NCI-H1417 treated with DMSO at 0.1 percent for 48 hours (cell line): Measurements from ENCODE around the gene SGCD.

Experiments
- DNase-seq: peaks from one replicate; lab custom pipeline; 2025; lab: John Stamatoyannopoulos, UW

SGCD gene

GRCh38 chr5:156326718-156327259 is at the start of gene SGCD:
SGCD (plus strand) TSS chr5:156327164.
- no peak for DNase-seq

DNA sequence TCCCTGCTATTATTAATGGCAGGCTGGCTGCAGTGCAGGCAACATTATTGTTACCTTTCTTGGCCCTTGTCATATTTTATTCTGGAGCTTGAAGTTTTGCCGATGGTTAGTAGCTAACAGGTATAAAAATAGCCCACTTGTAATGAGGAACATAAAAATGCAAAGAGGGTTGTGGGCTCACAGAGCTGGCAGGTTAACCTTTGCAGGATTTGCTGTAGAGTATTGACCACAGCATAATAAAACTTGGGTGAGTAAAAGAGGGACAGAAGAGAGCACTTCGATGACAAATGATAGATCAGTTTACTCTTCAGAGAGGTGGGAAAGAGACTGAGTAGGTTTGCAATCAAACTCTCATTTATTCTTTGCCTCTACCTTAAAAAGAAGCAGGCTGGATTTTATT is 49.7 kb upstream of the SGCD start:
- no peak for DNase-seq

DNA sequence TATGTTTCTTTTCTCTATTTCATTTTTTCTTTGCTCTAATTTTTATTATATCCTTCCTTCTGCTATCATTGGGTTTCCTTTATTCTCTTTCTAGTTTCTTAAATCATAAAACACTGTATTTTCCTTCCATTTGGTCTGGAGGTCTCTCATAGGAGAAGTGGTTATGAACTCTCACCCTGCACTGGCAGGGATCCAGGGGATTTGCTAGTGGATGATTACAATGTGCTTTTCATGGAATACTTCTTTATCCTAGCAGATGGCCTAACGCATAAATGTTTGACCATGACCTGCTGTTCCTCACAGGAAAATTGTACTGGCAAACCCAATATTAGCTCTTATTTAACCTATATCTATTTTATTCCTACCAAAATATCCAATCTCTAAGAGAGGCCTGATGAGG is 31.5 kb upstream of the SGCD start:
- DNase-seq: no peak

DNA sequence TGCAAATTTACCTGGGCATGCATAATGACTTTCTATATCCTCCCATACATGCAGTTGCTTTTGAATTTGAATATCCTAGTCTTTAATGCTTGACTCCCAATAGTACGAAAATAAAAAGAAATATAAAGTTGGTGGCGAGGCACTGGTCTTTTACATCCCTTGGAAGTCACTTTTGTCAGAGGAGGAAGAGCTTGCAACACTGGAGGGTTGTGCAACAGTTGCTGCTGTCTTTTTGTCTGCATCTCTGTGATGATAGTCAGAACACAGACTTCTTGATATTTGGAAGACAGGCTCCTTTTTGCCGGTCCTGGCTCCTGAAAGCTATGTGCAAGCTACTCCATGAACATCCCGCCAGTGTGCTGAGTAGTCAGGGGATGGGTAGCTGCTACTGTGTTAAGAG is 16.8 kb upstream of the SGCD start:
- DNase-seq: no peak

DNA sequence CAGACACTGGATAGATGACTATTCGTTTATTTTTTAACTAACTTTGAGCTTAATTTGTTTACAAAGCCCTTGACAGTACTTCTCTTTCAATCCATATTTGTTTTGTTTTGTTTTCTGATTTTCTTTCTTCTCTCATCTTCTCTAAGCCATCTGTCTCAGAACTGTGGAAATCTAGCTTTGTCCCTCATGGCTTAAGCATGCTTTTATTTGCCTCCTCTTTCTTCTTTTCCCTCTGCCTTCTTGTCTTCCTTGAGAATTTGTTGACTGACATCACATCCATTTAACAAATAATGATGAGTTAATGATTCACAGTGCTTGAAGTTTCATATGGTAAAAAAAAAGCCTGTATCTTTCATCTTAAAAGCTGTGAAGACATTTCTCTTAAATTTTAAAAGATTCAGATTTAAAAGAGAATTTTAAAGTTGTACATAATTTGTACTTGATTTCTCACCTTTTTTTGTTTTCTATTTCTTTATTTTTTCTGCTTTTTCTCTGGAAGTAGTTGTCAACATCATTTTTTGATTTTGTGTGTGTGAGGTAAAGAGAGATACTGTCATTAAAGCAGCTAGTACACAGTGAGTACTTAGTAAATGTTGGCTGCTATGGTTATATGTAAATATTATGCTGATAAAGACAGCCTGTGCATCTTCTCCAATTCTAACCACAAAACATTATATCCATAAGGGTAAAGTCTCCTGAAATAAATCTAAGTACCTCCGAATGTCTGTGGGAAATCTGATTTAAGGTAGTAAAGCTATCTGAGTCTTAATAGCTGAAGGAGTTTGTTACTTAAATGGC is 13.9 kb upstream of the SGCD start:
- no peak for DNase-seq

GRCh38 chr5:156314416-156314815 is 12.5 kb upstream of the SGCD start:
- DNase-seq: no peak

- no peak for DNase-seq
Measured at GRCh38 chr5:156322666-156323065, 4.3 kb upstream of the SGCD start.

DNA sequence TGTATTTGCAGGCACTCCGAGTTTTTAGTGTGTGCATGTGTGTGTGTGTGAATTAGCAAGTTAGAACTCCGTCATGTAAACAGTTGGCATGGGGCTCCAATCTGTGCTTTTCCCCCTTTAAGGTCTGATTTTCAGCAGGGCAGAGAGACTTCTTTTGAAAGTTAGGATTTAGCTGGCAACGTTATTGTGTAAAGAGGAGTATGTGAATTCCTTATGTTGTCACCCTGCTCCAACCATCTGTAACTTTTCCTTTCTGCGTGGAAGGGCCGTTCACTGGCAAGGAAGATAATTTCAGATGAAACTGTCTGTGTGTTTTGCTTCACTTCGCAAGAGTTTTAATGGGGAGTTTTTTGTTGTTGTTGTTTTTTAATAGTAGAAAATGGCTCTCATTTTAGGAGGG is 332 bp downstream of the SGCD start:
- DNase-seq: no peak

DNA sequence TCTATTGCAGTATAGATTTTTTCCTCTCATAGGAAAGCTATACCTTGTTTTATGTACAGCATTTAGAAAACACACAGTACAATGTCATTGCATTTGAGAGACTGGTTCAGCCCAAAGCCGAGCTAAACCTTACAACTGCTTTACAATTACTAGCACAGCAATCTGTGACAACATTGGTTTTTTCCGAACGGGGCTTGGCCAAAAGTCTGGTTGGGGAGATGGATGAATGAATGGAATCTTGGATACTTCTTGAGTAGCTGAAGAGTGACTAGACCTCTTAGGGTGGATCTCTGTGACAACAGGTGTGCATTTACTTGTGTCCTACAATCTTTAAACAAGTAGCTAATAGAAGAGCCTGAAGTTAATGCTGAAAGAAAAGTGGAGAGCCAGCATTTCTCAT is 1.2 kb downstream of the SGCD start:
- no peak for DNase-seq

- no peak for DNase-seq
Measured at GRCh38 chr5:156328766-156329165, 1.8 kb downstream of the SGCD start.

- DNase-seq: no peak
Measured at GRCh38 chr5:156329171-156329611, 2.2 kb downstream of the SGCD start.

GRCh38 chr5:156330141-156330870 is 3.3 kb downstream of the SGCD start:
- no peak for DNase-seq

DNA sequence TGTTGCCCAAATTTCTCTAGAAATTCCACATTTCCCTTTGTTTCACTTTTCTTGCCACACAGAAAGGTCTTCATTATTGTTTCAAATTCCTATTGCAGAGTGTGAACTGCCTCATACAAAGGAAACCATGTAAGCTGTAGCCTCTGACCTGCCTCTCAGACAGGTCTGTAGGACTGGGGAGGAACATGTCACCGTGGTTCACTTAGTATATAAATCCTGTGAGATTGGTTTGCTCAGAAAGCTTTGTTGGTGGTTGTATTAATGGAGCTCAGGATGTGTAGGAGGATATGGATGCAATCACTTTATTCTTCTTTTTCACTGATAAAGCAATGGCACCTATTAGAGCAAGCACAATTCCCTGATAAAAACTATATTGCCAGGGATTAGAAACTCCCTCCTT is 4.2 kb downstream of the SGCD start:
- no peak for DNase-seq

DNA sequence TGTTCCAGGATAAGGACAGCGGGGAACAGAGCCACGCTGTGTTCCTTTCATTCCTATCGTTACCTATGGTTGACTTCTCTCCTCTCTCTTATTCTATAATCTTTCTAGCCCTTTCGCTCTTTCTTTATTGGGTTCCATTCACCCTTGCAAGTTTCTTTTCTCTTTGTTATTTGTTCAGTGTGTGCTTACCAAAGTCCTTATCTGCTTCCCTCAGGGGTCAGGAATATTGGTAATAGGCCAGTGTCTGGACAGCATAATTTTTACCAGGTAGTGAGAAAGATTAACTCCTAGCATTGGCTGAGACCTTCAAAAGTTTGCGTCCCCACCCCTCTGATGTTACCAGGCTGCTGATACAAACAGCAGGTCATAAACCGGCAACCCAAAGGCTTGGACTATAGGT is 4.9 kb downstream of the SGCD start:
- no peak for DNase-seq

DNA sequence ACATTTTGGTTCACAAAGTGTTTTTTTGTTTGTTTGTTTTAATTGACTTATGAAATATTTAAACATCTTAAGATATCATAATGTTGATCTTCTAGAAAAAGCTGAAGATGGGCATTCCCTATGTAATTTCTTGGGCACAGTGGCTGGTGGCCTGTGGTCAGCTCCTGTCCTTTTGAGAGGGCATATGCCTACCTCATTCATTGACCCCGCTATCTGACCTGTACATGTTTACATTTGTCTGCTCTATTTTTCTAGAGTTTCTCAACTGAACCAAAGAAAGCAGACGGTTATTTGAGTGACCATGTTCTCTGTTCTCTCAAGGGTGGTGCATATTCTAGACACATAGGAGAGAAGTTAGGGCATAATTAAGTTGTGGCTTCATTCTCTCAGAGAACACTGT is 5.3 kb downstream of the SGCD start:
- DNase-seq: no peak

GRCh38 chr5:156339139-156339841 is 12.3 kb downstream of the SGCD start:
- no peak for DNase-seq

DNA sequence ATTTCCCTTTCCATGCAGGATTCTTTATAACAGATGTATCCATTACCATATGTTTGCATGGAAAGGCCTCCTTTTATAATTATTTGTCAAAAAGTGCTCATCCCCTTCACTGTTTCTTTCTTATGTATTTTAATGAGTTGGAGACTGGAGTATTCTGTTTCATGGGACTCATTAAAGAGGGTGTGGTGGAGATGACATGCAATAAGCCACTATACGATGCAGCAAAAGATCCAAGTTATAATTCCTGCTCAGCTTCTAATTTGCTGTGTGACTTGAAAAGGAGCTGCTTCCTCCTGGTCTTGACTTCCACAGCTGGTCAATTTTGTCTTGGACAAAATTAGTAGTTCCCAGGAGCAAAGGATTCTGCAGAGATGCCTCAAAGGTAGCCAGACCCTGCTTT is 13.9 kb downstream of the SGCD start:
- DNase-seq: no peak

DNA sequence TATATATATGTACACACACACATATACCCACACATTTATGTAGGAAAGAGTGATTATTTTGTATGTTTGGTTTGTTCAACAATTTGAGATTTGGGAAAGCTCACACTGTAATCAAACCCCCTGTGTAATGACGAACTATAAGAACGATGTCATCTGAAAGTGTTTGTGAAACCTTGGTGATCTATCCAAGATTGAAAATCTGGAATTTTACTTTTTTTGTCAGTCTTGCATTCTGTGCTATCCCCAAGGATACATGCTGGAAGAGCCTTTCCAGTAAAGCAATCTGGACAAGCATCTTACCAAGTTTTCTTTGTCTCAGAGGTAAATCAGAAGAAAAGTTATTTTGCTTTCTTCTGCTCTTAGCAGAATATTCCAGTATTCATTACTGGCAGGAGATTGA is 23.3 kb downstream of the SGCD start:
- no peak for DNase-seq

GRCh38 chr5:156351423-156351822 is 24.5 kb downstream of the SGCD start:
- DNase-seq: no peak

GRCh38 chr5:156354571-156354970 is 27.6 kb downstream of the SGCD start:
- no peak for DNase-seq

DNA sequence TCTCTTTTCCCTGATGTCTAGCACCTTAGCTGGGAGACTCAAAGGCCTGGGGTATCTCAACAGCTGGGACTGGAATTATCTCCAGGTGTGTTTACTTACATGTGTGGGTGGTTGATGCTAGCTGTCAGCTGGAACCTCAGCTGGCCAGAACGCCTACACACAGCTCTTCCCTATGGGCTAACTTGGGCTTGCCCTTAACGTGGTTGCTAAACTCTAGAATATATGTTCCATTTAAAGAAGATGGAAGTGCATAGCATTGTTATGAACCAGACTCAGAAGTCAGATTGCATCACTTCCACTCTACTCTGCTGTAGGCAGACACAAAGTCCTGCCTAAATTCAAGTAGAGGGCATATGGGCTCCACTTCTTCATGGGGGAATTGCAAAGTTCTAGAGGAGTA is 29.3 kb downstream of the SGCD start:
- DNase-seq: no peak

DNA sequence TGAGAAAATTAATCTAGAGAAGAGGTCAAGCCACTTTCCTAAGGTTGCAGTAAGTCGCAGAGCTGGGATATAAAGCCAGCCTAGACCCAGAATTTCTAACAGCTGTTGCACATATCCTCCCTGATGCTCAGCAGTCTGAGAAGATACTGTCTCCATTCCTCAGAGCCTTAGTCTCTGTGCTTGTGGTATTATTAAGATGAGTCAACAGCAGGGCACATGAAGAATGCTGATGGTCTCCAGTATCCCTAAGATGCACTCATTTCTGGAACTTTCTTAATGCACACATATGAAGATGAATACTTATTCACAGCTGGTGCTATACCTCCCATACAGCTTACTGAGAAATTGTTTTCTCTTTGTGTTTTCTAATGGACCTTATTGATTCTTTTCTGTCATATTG is 32.5 kb downstream of the SGCD start:
- DNase-seq: no peak
